K562 (cell line): Measurements from ENCODE around the gene CCNL2. TPM values are rescaled to one million over a fixed set of nuclear protein-coding genes. Genes with fewer than 3 reads are reported as not detected.

Experiments used
- ATF4 ChIP-seq: fragments of 450-650 bp; formaldehyde crosslinking; IDR thresholded peaks from 2 replicates; pipeline ENCODE4 v1.4.0; 2022; ENCODE audit warnings: mild to moderate bottlenecking, moderate library complexity
- BCOR ChIP-seq: fragments of 450-650 bp; IDR thresholded peaks from 2 replicates; pipeline ENCODE4 v1.6.1; 2016
- DDX20 ChIP-seq: fragments of 450-650 bp; IDR thresholded peaks from 2 replicates; pipeline ENCODE4 v1.6.1; 2016; ENCODE audit warnings: missing genetic modification characterization, low read depth, mild to moderate bottlenecking, missing compliant biosample characterization, moderate library complexity
- DMBX1 ChIP-seq: fragments of 250-450 bp; sonication (Bioruptor Pico); IDR thresholded peaks from 2 replicates; pipeline ENCODE4 v1.8.0; 2022; ENCODE audit warnings: inconsistent platforms, mild to moderate bottlenecking, moderate library complexity, borderline replicate concordance
- EHMT2 ChIP-seq: fragments of 450-650 bp; IDR thresholded peaks from 2 replicates; pipeline ENCODE4 v1.6.1; 2018; ENCODE audit warnings: antibody characterized with exemption
- FOSL1 ChIP-seq: fragments of 200-800 bp; sonication (Bioruptor generic); conservative IDR thresholded peaks from 2 replicates; pipeline ENCODE4 v1.6.1; 2016; ENCODE audit warnings: missing genetic modification characterization, missing compliant biosample characterization
- OTX1 ChIP-seq: fragments of 450-650 bp; formaldehyde crosslinking; IDR thresholded peaks from 2 replicates; pipeline ENCODE4 v1.4.0; 2022; ENCODE audit warnings: mild to moderate bottlenecking
- RBFOX2 ChIP-seq: fragments of 200-400 bp; formaldehyde crosslinking; IDR thresholded peaks from 2 replicates; pipeline ENCODE4 v1.6.1; 2017; ENCODE audit warnings: low read depth, mild to moderate bottlenecking, low read length, moderate library complexity
- SIRT6 ChIP-seq: IDR thresholded peaks from one replicate; pipeline ENCODE4 v1.6.1; 2012; ENCODE audit warnings: low read depth, mild to moderate bottlenecking, control low read depth, inconsistent platforms, low read length, moderate library complexity
- TFAP4 ChIP-seq: sonication (generic); formaldehyde crosslinking; IDR thresholded peaks from 2 replicates; pipeline ENCODE4 v1.8.0; 2022; ENCODE audit warnings: missing genetic modification reagents, mild to moderate bottlenecking, moderate library complexity, borderline replicate concordance
- TOE1 ChIP-seq, 2 experiments: fragments of 450-650 bp in 1 of 2; sonication (generic) in 1 of 2; formaldehyde crosslinking in 1 of 2; IDR thresholded peaks; 2 replicates each; pipeline versions ENCODE4 v1.7.1 to v1.8.0; 2016 to 2022; ENCODE audit warnings: borderline replicate concordance in 2 of 2, mild to moderate bottlenecking in 2 of 2, antibody characterized with exemption in 1 of 2, inconsistent platforms in 1 of 2, low read depth in 1 of 2, missing genetic modification reagents in 1 of 2, moderate library complexity in 1 of 2
- TSC22D4 ChIP-seq: fragments of 450-650 bp; IDR thresholded peaks from 2 replicates; pipeline ENCODE4 v1.6.1; 2016; ENCODE audit warnings: missing genetic modification characterization, missing biosample characterization, control low read depth
- ZNF140 ChIP-seq: fragments of 250-450 bp; sonication (Bioruptor Pico); IDR thresholded peaks from 2 replicates; pipeline ENCODE4 v1.8.0; 2021; ENCODE audit warnings: moderate library complexity, mild to moderate bottlenecking, inconsistent platforms
- ZNF24 ChIP-seq: fragments of 450-650 bp; IDR thresholded peaks from 2 replicates; pipeline ENCODE4 v1.6.1; 2016
- polyA plus RNA-seq, 8 experiments: library from polyadenylated mRNA; depleted of rRNA in 4 of 8; stranded (reverse) in 5 of 8; unstranded in 3 of 8; fragments of >200 nt; fragmentation: Nextera tagmentation in 2 of 8; fragmentation: Illumina TruSeq in 1 of 8; extraction: Ambion mirVana in 2 of 8; extraction: Trizol in 1 of 8; gene quantifications; 2 replicates each; pipeline versions ENCODE4 v1.2.1 to v1.2.3, GENCODE V29; 2011 to 2014; ENCODE audit warnings: inconsistent platforms in 1 of 8, missing spikeins in 1 of 8
- total RNA-seq, 7 experiments: library from RNA; depleted of rRNA in 6 of 7; stranded (reverse); fragments of >200 nt in 6 of 7; fragmentation: Illumina TruSeq in 2 of 7; extraction: Trizol in 2 of 7; gene quantifications; 2 replicates each; pipeline versions ENCODE4 v1.2.1 to v1.2.3, GENCODE V29; 2011 to 2021; ENCODE audit warnings: low replicate concordance in 1 of 7
- TF ChIP-seq, protein P1 (sequence below): sonication (generic); formaldehyde crosslinking; IDR thresholded peaks from 2 replicates; pipeline ENCODE4 v1.8.1; 2023; ENCODE audit warnings: mild to moderate bottlenecking, missing genetic modification reagents
- TF ChIP-seq, protein P2 (sequence below): fragments of 450-650 bp; IDR thresholded peaks from 2 replicates; pipeline ENCODE4 v1.6.1; 2018; ENCODE audit not compliant: partially characterized antibody
- TF ChIP-seq, protein P3 (sequence below): fragments of 450-650 bp; IDR thresholded peaks from one replicate; pipeline ENCODE4 v1.6.1; 2018; ENCODE audit warnings: mild to moderate bottlenecking, moderate library complexity; ENCODE audit not compliant: partially characterized antibody

The CCNL2 gene
- total and polyA plus RNA-seq, 9 of the 15 experiments (the other 6 are each of a cell fraction or from before 2014, with no cell fraction given) = 2.8 to 287 (median 94.5) TPM

GRCh38 chr1:1344655-1345361, 54.3 kb downstream of the CCNL2 start (continued):
- TF ChIP-seq RBFOX2 (peak; percentile 46), EHMT2 (no peak), OTX1 (CRISPR knock-in tag) (no peak), ATF4 (CRISPR knock-in tag) (no peak), TOE1 (IDR thresholded peaks at IDR 0.05; ENCODE audit: borderline replicate concordance) (no peak), TOE1 (CRISPR knock-in tag; IDR thresholded peaks at IDR 0.05; ENCODE audit: borderline replicate concordance, low read depth) (no peak), DDX20 (tag) (no peak), BCOR (peak; percentile 36; the same call in 1 of the 2 replicates), ZNF24 (peak; percentile 66; the same call in 1 of the 2 replicates), DMBX1 (CRISPR knock-in tag) (no peak), SIRT6 (no peak), ZNF140 (CRISPR knock-in tag) (no peak), TSC22D4 (peak; percentile 86; the same call in 1 of the 2 replicates), TFAP4 (CRISPR knock-in tag) (peak; percentile 31; the same call in 1 of the 2 replicates), FOSL1 (peak; percentile 100)
- TF ChIP-seq, protein P1, sequence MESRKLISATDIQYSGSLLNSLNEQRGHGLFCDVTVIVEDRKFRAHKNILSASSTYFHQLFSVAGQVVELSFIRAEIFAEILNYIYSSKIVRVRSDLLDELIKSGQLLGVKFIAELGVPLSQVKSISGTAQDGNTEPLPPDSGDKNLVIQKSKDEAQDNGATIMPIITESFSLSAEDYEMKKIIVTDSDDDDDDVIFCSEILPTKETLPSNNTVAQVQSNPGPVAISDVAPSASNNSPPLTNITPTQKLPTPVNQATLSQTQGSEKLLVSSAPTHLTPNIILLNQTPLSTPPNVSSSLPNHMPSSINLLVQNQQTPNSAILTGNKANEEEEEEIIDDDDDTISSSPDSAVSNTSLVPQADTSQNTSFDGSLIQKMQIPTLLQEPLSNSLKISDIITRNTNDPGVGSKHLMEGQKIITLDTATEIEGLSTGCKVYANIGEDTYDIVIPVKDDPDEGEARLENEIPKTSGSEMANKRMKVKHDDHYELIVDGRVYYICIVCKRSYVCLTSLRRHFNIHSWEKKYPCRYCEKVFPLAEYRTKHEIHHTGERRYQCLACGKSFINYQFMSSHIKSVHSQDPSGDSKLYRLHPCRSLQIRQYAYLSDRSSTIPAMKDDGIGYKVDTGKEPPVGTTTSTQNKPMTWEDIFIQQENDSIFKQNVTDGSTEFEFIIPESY = no peak
- TF ChIP-seq, protein P2, sequence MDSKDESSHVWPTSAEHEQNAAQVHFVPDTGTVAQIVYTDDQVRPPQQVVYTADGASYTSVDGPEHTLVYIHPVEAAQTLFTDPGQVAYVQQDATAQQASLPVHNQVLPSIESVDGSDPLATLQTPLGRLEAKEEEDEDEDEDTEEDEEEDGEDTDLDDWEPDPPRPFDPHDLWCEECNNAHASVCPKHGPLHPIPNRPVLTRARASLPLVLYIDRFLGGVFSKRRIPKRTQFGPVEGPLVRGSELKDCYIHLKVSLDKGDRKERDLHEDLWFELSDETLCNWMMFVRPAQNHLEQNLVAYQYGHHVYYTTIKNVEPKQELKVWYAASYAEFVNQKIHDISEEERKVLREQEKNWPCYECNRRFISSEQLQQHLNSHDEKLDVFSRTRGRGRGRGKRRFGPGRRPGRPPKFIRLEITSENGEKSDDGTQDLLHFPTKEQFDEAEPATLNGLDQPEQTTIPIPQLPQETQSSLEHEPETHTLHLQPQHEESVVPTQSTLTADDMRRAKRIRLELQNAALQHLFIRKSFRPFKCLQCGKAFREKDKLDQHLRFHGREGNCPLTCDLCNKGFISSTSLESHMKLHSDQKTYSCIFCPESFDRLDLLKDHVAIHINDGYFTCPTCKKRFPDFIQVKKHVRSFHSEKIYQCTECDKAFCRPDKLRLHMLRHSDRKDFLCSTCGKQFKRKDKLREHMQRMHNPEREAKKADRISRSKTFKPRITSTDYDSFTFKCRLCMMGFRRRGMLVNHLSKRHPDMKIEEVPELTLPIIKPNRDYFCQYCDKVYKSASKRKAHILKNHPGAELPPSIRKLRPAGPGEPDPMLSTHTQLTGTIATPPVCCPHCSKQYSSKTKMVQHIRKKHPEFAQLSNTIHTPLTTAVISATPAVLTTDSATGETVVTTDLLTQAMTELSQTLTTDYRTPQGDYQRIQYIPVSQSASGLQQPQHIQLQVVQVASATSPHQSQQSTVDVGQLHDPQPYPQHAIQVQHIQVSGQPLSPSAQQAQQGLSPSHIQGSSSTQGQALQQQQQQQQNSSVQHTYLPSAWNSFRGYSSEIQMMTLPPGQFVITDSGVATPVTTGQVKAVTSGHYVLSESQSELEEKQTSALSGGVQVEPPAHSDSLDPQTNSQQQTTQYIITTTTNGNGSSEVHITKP = peak; percentile 22
- TF ChIP-seq, protein P3, sequence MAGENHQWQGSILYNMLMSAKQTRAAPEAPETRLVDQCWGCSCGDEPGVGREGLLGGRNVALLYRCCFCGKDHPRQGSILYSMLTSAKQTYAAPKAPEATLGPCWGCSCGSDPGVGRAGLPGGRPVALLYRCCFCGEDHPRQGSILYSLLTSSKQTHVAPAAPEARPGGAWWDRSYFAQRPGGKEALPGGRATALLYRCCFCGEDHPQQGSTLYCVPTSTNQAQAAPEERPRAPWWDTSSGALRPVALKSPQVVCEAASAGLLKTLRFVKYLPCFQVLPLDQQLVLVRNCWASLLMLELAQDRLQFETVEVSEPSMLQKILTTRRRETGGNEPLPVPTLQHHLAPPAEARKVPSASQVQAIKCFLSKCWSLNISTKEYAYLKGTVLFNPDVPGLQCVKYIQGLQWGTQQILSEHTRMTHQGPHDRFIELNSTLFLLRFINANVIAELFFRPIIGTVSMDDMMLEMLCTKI = no peak
